ENCODE results near the gene SLK.

The SLK gene

GRCh38 chr10:103991393-103992128, 24.6 kb downstream of the SLK start:
- no peak for DNase-seq

- DNase-seq = no peak
Observed at GRCh38 chr10:103995134-103995533, 28.2 kb downstream of the SLK start.

- no peak for DNase-seq
Observed at GRCh38 chr10:103998805-103999204, 31.9 kb downstream of the SLK start.

GRCh38 chr10:104002911-104003310, 36.0 kb downstream of the SLK start:
- peak; percentile 70 for DNase-seq

- DNase-seq = no peak
Observed at GRCh38 chr10:104005172-104005863, 38.4 kb downstream of the SLK start.

GRCh38 chr10:104011904-104012303, 45.0 kb downstream of the SLK start:
- no peak for DNase-seq

GRCh38 chr10:104013489-104013888, 46.5 kb downstream of the SLK start:
- no peak for DNase-seq

GRCh38 chr10:104014176-104014575, 47.2 kb downstream of the SLK start:
- DNase-seq = peak; percentile 64

GRCh38 chr10:104016661-104017060, 49.7 kb downstream of the SLK start:
- no peak for DNase-seq

- no peak for DNase-seq
Observed at GRCh38 chr10:104018471-104018870, 51.5 kb downstream of the SLK start.

GRCh38 chr10:104020020-104020419, 53.1 kb downstream of the SLK start:
- no peak for DNase-seq

GRCh38 chr10:104021246-104021645, 54.3 kb downstream of the SLK start:
- DNase-seq = no peak

GRCh38 chr10:104022026-104022425, 55.1 kb downstream of the SLK start:
- DNase-seq = no peak

- no peak for DNase-seq
Observed at GRCh38 chr10:104025524-104025923, 58.6 kb downstream of the SLK start.

GRCh38 chr10:104026762-104027161, 59.8 kb downstream of the SLK start:
- no peak for DNase-seq

- no peak for DNase-seq
Observed at GRCh38 chr10:104028146-104028545, 61.2 kb downstream of the SLK start.

GRCh38 chr10:104028823-104029520, 62.0 kb downstream of the SLK start:
- no peak for DNase-seq

GRCh38 chr10:104029521-104029860, 62.6 kb downstream of the SLK start:
- DNase-seq = no peak

- peak; percentile 6 for DNase-seq
Observed at GRCh38 chr10:104031631-104032030, 64.7 kb downstream of the SLK start.

- peak; percentile 4 for DNase-seq
Observed at GRCh38 chr10:104032144-104032775, 65.3 kb downstream of the SLK start.

- DNase-seq = no peak
Observed at GRCh38 chr10:104033401-104033930, 66.5 kb downstream of the SLK start.

- no peak for DNase-seq
Observed at GRCh38 chr10:104033966-104034365, 67.0 kb downstream of the SLK start.

Measured in inflammatory macrophage treated with lipopolysaccharide for 4 hours (primary cell).